ENCODE results near the gene GSTM2. TPM values are rescaled to one million over a fixed set of nuclear protein-coding genes. Genes with fewer than 3 reads are reported as not detected.
A peak's percentile ranks its signal among the peaks of the same experiment; 100 is the strongest.

The GSTM2 gene
- total and polyA plus RNA-seq, 2 donors (not counting 1 experiment from before 2014, with no cell fraction given), result 42.9 to 94.4 TPM

DNA sequence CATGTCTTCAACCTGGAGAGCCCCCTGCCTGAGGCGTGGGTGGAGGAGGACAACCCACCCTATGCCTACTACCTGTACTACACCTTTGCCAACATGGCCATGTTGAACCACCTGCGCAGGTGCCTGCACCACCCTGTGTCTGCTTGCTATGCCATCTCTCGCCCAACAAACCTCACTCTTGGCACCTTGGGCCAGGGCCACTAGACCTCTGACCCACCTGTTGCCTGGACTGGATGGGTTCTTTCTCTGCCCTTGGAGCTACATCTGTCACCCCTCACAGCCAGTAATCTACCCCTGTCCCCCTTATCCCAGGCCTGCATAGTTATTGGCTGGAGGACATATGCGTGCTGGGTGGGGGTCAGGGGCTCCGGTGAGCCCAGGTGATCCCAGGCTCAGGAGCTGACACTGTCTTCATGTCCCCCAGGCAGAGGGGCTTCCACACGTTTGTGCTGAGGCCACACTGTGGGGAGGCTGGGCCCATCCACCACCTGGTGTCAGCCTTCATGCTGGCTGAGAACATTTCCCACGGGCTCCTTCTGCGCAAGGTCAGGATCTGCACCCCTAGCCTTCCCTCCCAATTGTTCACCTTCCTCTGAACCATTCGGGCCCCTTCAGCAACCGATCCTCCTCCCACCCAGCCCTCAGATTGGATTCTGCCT is 38.4 kb upstream of the GSTM2 start:
- ATAC-seq (ENCODE audit: low read depth) (no peak), DNase-seq (peak; percentile 21)
- intact Hi-C loops (cut with micrococcal nuclease), result no loop called here
- Mint-ChIP-seq H3K9me3 (ENCODE audit: insufficient read depth) (no peaks in the 10 kb centered on the region), H3K4me3 (no peak overlapping the region), H3K4me1 (peaks cover 11% of the 10 kb centered on the region), H3K27me3 (no peaks in the 10 kb centered on the region), H3K27ac (no peak overlapping the region)
- no peaks in the 10 kb centered on the region for H3K79me2 ChIP-seq (ENCODE audit: control insufficient read depth, insufficient read depth, low read length)
- H3K4me1 ChIP-seq (ENCODE audit: control insufficient read depth in 2 of 2, insufficient read depth in 2 of 2, low read length in 2 of 2), result peaks cover 4 to 7% of the 10 kb centered on the region in 2 donors
- 87% methylated on average over 10 of the region's 10 CpGs for WGBS (ENCODE audit: insufficient coverage)
- H3K4me2 ChIP-seq (replicated peaks; ENCODE audit: low read depth, low read length, poor library complexity, severe bottlenecking), result no peak overlapping the region
- CTCF ChIA-PET, result interaction anchor here (0.8 to 16.5 kb wide), 10 partner anchors 10 to 147 kb away, joined by 3 to 276 read pairs (median 10); partner anchors contain the start of genes AMPD2, GNAI3, GNAT2 and GPR61
- no peak overlapping the region for H2AFZ ChIP-seq (ENCODE audit: insufficient read depth, low read depth, low read length, poor library complexity, severe bottlenecking)
- no peak overlapping the region for H3K27ac ChIP-seq (ENCODE audit: low read length in 2 of 2)
- H3K9ac ChIP-seq (ENCODE audit: low read length), result no peak overlapping the region
- H3K4me3 ChIP-seq (ENCODE audit: control extremely low read depth in 1 of 5, extremely low read depth in 1 of 5, insufficient read depth in 1 of 5, low read depth in 2 of 5, low read length in 4 of 5), result no peak overlapping the region
- no peaks in the 10 kb centered on the region for H3K27me3 ChIP-seq (replicated peaks in 1 of 4; ENCODE audit: control extremely low read depth in 1 of 4, control insufficient read depth in 3 of 4, insufficient read depth in 4 of 4, low read length in 3 of 4)
- H3K36me3 ChIP-seq (replicated peaks in 1 of 2; ENCODE audit: control extremely low read depth in 1 of 2, control insufficient read depth in 1 of 2, extremely low read depth in 1 of 2, insufficient read depth in 2 of 2, low read length in 1 of 2), result peaks cover 0 to 50% of the 10 kb centered on the region in 2 experiments
- POLR2A ChIA-PET, result interaction anchor here (1.0 kb wide), 1 partner anchor 81 kb away, joined by 4 read pairs; the partner anchor contains the start of gene GNAI3
- H4K20me1 ChIP-seq (ENCODE audit: control insufficient read depth, insufficient read depth, low read length, poor library complexity, severe bottlenecking), result no peaks in the 10 kb centered on the region
- TF ChIP-seq, protein P1, sequence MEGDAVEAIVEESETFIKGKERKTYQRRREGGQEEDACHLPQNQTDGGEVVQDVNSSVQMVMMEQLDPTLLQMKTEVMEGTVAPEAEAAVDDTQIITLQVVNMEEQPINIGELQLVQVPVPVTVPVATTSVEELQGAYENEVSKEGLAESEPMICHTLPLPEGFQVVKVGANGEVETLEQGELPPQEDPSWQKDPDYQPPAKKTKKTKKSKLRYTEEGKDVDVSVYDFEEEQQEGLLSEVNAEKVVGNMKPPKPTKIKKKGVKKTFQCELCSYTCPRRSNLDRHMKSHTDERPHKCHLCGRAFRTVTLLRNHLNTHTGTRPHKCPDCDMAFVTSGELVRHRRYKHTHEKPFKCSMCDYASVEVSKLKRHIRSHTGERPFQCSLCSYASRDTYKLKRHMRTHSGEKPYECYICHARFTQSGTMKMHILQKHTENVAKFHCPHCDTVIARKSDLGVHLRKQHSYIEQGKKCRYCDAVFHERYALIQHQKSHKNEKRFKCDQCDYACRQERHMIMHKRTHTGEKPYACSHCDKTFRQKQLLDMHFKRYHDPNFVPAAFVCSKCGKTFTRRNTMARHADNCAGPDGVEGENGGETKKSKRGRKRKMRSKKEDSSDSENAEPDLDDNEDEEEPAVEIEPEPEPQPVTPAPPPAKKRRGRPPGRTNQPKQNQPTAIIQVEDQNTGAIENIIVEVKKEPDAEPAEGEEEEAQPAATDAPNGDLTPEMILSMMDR (IDR thresholded peaks at IDR 0.05), result no peak
- TF ChIP-seq EZH2 (IDR thresholded peaks at IDR 0.05; ENCODE audit: borderline replicate concordance, insufficient read depth, low read depth, low read length, poor library complexity, severe bottlenecking), result no peak
- H3K9me3 ChIP-seq (ENCODE audit: control extremely low read depth in 1 of 3, control insufficient read depth in 2 of 3, insufficient read depth in 1 of 3, low read length in 2 of 3), result no peaks in the 10 kb centered on the region
